SK-N-SH (cell line): ENCODE measurements around the gene KRT2. TPM values are rescaled to one million over a fixed set of nuclear protein-coding genes. Genes with fewer than 3 reads are reported as not detected.

Experiments
- CTCF ChIA-PET: fragments of 300-600, 350-600 bp; formaldehyde crosslinking; extraction: SDS; loops from one replicate; lab custom pipeline; 2021; lab: Yijun Ruan, JAX
- POLR2A ChIA-PET: fragments of 350-600 bp; sonication (Branson Sonifier 250); formaldehyde crosslinking; extraction: SDS; loops from one replicate; lab custom pipeline; 2020; ENCODE audit warnings: antibody characterized with exemption, inconsistent platforms; lab: Yijun Ruan, JAX
- DNase-seq: peaks from one replicate; pipeline ENCODE4 v3.0.0; 2012
- H2AFZ ChIP-seq: fragments of 200-600 bp; sonication (generic); 2 replicates; pipeline ENCODE4 v1.8.1; 2016; ENCODE audit warnings: antibody characterized with exemption, mild to moderate bottlenecking, low read depth
- H3F3A ChIP-seq: fragments of 200-600 bp; sonication (generic); replicated peaks from 2 replicates; pipeline ENCODE3; 2016; ENCODE audit warnings: antibody characterized with exemption, mild to moderate bottlenecking; ENCODE audit not compliant: insufficient read depth
- H3K27ac ChIP-seq, 2 experiments: fragments of 200-500 bp in 1 of 2; fragments of 200-600 bp in 1 of 2; sonication (Bioruptor generic) in 1 of 2; sonication (generic), shearing (Covaris generic) in 1 of 2; 2 replicates each; pipeline versions ENCODE4 v1.5.1 to v1.6.1; 2014 to 2016; ENCODE audit warnings: low read depth in 2 of 2, inconsistent platforms in 1 of 2, low read length in 1 of 2, mild to moderate bottlenecking in 1 of 2, mixed read lengths in 1 of 2
- H3K27me3 ChIP-seq: fragments of 200-600 bp; sonication (generic), shearing (Covaris generic); 2 replicates; pipeline ENCODE4 v1.6.1; 2016; ENCODE audit warnings: mixed run types; ENCODE audit not compliant: insufficient read depth
- H3K36me3 ChIP-seq, 2 experiments: fragments of 200-500 bp in 1 of 2; fragments of 200-600 bp in 1 of 2; sonication (Bioruptor generic) in 1 of 2; sonication (generic) in 1 of 2; replicated peaks in 1 of 2; 2 replicates each; pipeline versions ENCODE3 to v1.5.1; 2014 to 2016; ENCODE audit warnings: low read length in 1 of 2, mild to moderate bottlenecking in 1 of 2; ENCODE audit not compliant: insufficient read depth in 2 of 2, control insufficient read depth in 1 of 2
- H3K4me1 ChIP-seq, 2 experiments: fragments of 200-500 bp in 1 of 2; fragments of 200-600 bp in 1 of 2; sonication (Bioruptor generic) in 1 of 2; sonication (generic), shearing (Covaris generic) in 1 of 2; 2 replicates each; pipeline versions ENCODE4 v1.5.1 to v1.6.1; 2014 to 2016; ENCODE audit warnings: low read depth in 1 of 2, low read length in 1 of 2, mixed run types in 1 of 2; ENCODE audit not compliant: insufficient read depth in 2 of 2, control insufficient read depth in 1 of 2
- H3K4me2 ChIP-seq: fragments of 200-600 bp; sonication (generic), shearing (Covaris generic); 2 replicates; pipeline ENCODE4 v1.6.1; 2017; ENCODE audit warnings: mixed run types
- H3K4me3 ChIP-seq, 2 experiments: fragments of 200-500 bp in 1 of 2; fragments of 200-600 bp in 1 of 2; sonication (Bioruptor generic) in 1 of 2; sonication (generic), shearing (Covaris generic) in 1 of 2; 2 replicates each; pipeline versions ENCODE4 v1.5.1 to v1.8.1; 2014 to 2016; ENCODE audit warnings: low read depth in 2 of 2, inconsistent platforms in 1 of 2, low read length in 1 of 2, mild to moderate bottlenecking in 1 of 2, mixed read lengths in 1 of 2, moderate library complexity in 1 of 2
- H3K79me2 ChIP-seq: fragments of 200-600 bp; sonication (generic); 2 replicates; pipeline ENCODE4 v1.8.1; 2017; ENCODE audit warnings: mild to moderate bottlenecking; ENCODE audit not compliant: insufficient read depth
- H3K9ac ChIP-seq: fragments of 200-600 bp; sonication (generic); 2 replicates; pipeline ENCODE4 v1.6.1; 2017; ENCODE audit warnings: mixed run types
- H3K9me2 ChIP-seq: fragments of 200-600 bp; sonication (generic); 2 replicates; pipeline ENCODE4 v1.6.1; 2017; ENCODE audit warnings: mixed run types
- H3K9me3 ChIP-seq: fragments of 200-600 bp; sonication (generic); 2 replicates; pipeline ENCODE4 v1.6.1; 2017; ENCODE audit warnings: mixed run types, mild to moderate bottlenecking, moderate library complexity
- H4K20me1 ChIP-seq: fragments of 200-600 bp; sonication (generic); 2 replicates; pipeline ENCODE4 v1.6.1; 2017; ENCODE audit warnings: mild to moderate bottlenecking, mixed run types; ENCODE audit not compliant: insufficient read depth
- CHD2 ChIP-seq: fragments of 150-350 bp; IDR thresholded peaks from 2 replicates; pipeline ENCODE4 v1.6.1; 2018; ENCODE audit warnings: low read length; ENCODE audit not compliant: partially characterized antibody
- ELF1 ChIP-seq: IDR thresholded peaks from 2 replicates; pipeline ENCODE4 v1.4.0; 2012
- EP300 ChIP-seq, 2 experiments: IDR thresholded peaks; 2 replicates each; pipeline versions ENCODE4 v1.4.0 to v1.6.1; 2012; ENCODE audit warnings: borderline replicate concordance in 1 of 2, low read depth in 1 of 2, low read length in 1 of 2
- FOSL2 ChIP-seq: IDR thresholded peaks from 2 replicates; pipeline ENCODE4 v1.4.0; 2012; ENCODE audit warnings: low read depth, mild to moderate bottlenecking, moderate library complexity, borderline replicate concordance
- GABPA ChIP-seq: IDR thresholded peaks from 2 replicates; pipeline ENCODE4 v1.4.0; 2012; ENCODE audit warnings: low read depth, mild to moderate bottlenecking
- GATA2 ChIP-seq: sonication (generic); formaldehyde crosslinking; IDR thresholded peaks from 2 replicates; pipeline ENCODE4 v1.5.0; 2020; ENCODE audit warnings: mild to moderate bottlenecking, missing genetic modification reagents
- JUND ChIP-seq: IDR thresholded peaks from 2 replicates; pipeline ENCODE4 v1.4.0; 2012
- MEF2A ChIP-seq: IDR thresholded peaks from 2 replicates; pipeline ENCODE4 v1.4.0; 2012; ENCODE audit warnings: low read depth, borderline replicate concordance
- NRF1 ChIP-seq: IDR thresholded peaks from 2 replicates; pipeline ENCODE4 v1.6.1; 2012; ENCODE audit warnings: low read depth, mild to moderate bottlenecking, low read length
- POLR2AphosphoS5 ChIP-seq: IDR thresholded peaks from 2 replicates; pipeline ENCODE4 v1.6.1; 2012; ENCODE audit warnings: low read depth, low read length
- RFX5 ChIP-seq: IDR thresholded peaks from 2 replicates; pipeline ENCODE4 v1.6.1; 2012; ENCODE audit warnings: mild to moderate bottlenecking, improper control_type of control experiment, low read length
- RXRA ChIP-seq: IDR thresholded peaks from 2 replicates; pipeline ENCODE4 v1.4.0; 2012; ENCODE audit warnings: low read depth, mild to moderate bottlenecking, borderline replicate concordance
- SMC3 ChIP-seq: IDR thresholded peaks from 2 replicates; pipeline ENCODE4 v1.6.1; 2012; ENCODE audit warnings: low read depth, low read length, improper control_type of control experiment
- TAF1 ChIP-seq: IDR thresholded peaks from 2 replicates; pipeline ENCODE4 v1.6.1; 2012; ENCODE audit warnings: low read depth, mild to moderate bottlenecking, low read length, moderate library complexity, borderline replicate concordance
- TCF12 ChIP-seq: IDR thresholded peaks from 2 replicates; pipeline ENCODE4 v1.4.0; 2012
- TEAD4 ChIP-seq: IDR thresholded peaks from 2 replicates; pipeline ENCODE4 v1.4.0; 2012; ENCODE audit warnings: mild to moderate bottlenecking, borderline replicate concordance; ENCODE audit not compliant: insufficient read depth
- YY1 ChIP-seq: IDR thresholded peaks from 2 replicates; pipeline ENCODE4 v1.4.0; 2012; ENCODE audit warnings: low read depth, mild to moderate bottlenecking
- WGBS: methylation state at CpG from one replicate; pipeline ENCODE4 v1.1.6; 2017; ENCODE audit warnings: low lambda C conversion rate; 5-methylcytosine and 5-hydroxymethylcytosine counted together
- polyA plus RNA-seq, 3 experiments: library from polyadenylated mRNA; depleted of rRNA; stranded (reverse); fragments of >200 nt; gene quantifications; 2 replicates each; pipeline ENCODE4 v1.2.3, GENCODE V29; 2012
- TF ChIP-seq, protein P1 (sequence below): fragments of 150-350 bp; IDR thresholded peaks from 2 replicates; pipeline ENCODE4 v1.6.1; 2017; ENCODE audit warnings: antibody characterized with exemption, low read length, low read depth, borderline replicate concordance
- TF ChIP-seq, protein P2 (sequence below): IDR thresholded peaks from 2 replicates; pipeline ENCODE4; 2012
- TF ChIP-seq, protein P3 (sequence below): IDR thresholded peaks from 2 replicates; pipeline ENCODE4 v1.6.1; 2012; ENCODE audit warnings: mild to moderate bottlenecking, low read depth, low read length, moderate library complexity

Gene KRT2
- polyA plus RNA-seq, 1 of the 3 experiments (the other 2 are of a cell fraction), result not detected

DNA sequence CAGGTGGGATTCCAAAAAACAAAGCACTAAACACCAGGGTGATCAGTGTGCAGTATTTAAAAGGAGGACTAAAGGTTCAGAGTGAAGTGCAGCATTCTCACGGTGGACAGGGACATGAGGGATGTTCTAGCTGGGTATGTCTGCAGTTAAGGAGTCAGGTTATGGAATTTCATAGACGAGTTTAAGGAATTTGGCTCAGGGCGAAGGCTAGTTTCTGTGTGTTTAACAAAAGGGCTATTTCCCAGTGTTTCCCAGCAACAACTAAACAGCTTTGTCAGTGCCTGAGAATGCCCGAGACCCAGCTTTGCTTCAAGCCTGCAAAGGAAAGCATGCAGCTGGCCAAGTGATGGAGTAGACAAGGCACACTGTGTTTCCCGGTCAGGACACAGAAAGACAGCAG is 21.2 kb upstream of the KRT2 start:
- no peaks in the 10 kb centered on the region for H3K9me2 ChIP-seq
- no peaks in the 10 kb centered on the region for H3F3A ChIP-seq
- peaks cover 49% of the 10 kb centered on the region for H3K27me3 ChIP-seq
- no peaks in the 10 kb centered on the region for H3K9me3 ChIP-seq
- H3K27ac ChIP-seq, result no peak overlapping the region
- no peak for DNase-seq
- H3K9ac ChIP-seq, result no peak overlapping the region
- TF ChIP-seq GABPA (no peak), TAF1 (no peak), POLR2AphosphoS5 (no peak), GATA2 (CRISPR knock-in tag) (no peak), EP300 (IDR thresholded peaks at IDR 0.05; ENCODE audit: borderline replicate concordance in 1 of 2, low read depth in 1 of 2, low read length in 1 of 2) (no peak), FOSL2 (no peak), SMC3 (no peak), NRF1 (no peak), RXRA (no peak), ELF1 (no peak), CHD2 (no peak), RFX5 (no peak), TCF12 (no peak), TEAD4 (no peak), JUND (no peak), MEF2A (no peak), YY1 (no peak)
- TF ChIP-seq, protein P1, sequence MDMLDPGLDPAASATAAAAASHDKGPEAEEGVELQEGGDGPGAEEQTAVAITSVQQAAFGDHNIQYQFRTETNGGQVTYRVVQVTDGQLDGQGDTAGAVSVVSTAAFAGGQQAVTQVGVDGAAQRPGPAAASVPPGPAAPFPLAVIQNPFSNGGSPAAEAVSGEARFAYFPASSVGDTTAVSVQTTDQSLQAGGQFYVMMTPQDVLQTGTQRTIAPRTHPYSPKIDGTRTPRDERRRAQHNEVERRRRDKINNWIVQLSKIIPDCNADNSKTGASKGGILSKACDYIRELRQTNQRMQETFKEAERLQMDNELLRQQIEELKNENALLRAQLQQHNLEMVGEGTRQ, result no peak
- TF ChIP-seq, protein P2, sequence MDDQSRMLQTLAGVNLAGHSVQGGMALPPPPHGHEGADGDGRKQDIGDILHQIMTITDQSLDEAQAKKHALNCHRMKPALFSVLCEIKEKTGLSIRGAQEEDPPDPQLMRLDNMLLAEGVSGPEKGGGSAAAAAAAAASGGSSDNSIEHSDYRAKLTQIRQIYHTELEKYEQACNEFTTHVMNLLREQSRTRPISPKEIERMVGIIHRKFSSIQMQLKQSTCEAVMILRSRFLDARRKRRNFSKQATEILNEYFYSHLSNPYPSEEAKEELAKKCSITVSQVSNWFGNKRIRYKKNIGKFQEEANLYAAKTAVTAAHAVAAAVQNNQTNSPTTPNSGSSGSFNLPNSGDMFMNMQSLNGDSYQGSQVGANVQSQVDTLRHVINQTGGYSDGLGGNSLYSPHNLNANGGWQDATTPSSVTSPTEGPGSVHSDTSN, result no peak
- TF ChIP-seq, protein P3, sequence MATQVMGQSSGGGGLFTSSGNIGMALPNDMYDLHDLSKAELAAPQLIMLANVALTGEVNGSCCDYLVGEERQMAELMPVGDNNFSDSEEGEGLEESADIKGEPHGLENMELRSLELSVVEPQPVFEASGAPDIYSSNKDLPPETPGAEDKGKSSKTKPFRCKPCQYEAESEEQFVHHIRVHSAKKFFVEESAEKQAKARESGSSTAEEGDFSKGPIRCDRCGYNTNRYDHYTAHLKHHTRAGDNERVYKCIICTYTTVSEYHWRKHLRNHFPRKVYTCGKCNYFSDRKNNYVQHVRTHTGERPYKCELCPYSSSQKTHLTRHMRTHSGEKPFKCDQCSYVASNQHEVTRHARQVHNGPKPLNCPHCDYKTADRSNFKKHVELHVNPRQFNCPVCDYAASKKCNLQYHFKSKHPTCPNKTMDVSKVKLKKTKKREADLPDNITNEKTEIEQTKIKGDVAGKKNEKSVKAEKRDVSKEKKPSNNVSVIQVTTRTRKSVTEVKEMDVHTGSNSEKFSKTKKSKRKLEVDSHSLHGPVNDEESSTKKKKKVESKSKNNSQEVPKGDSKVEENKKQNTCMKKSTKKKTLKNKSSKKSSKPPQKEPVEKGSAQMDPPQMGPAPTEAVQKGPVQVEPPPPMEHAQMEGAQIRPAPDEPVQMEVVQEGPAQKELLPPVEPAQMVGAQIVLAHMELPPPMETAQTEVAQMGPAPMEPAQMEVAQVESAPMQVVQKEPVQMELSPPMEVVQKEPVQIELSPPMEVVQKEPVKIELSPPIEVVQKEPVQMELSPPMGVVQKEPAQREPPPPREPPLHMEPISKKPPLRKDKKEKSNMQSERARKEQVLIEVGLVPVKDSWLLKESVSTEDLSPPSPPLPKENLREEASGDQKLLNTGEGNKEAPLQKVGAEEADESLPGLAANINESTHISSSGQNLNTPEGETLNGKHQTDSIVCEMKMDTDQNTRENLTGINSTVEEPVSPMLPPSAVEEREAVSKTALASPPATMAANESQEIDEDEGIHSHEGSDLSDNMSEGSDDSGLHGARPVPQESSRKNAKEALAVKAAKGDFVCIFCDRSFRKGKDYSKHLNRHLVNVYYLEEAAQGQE, result no peak
- ChIA-PET CTCF (interaction anchor here (1.5 kb wide), 1 partner anchor 192 kb away, joined by 3 read pairs; no protein-coding TSS in a partner anchor), POLR2A (no interaction called here)
- no peak overlapping the region for H3K4me2 ChIP-seq
- no peaks in the 10 kb centered on the region for H3K79me2 ChIP-seq
- H2AFZ ChIP-seq, result no peak overlapping the region
- H3K36me3 ChIP-seq, result no peaks in the 10 kb centered on the region
- H3K4me3 ChIP-seq, result no peak overlapping the region
- no peaks in the 10 kb centered on the region for H3K4me1 ChIP-seq
- WGBS, result 6% methylated on average over 5 of the region's 5 CpGs
- no peaks in the 10 kb centered on the region for H4K20me1 ChIP-seq
